ENCODE results near the gene USF3. TPM values are rescaled to one million over a fixed set of nuclear protein-coding genes. Genes with fewer than 3 reads are reported as not detected.

The USF3 gene
- polyA plus RNA-seq, 3 donors: 1.6 to 4.5 (median 3.3) TPM

DNA sequence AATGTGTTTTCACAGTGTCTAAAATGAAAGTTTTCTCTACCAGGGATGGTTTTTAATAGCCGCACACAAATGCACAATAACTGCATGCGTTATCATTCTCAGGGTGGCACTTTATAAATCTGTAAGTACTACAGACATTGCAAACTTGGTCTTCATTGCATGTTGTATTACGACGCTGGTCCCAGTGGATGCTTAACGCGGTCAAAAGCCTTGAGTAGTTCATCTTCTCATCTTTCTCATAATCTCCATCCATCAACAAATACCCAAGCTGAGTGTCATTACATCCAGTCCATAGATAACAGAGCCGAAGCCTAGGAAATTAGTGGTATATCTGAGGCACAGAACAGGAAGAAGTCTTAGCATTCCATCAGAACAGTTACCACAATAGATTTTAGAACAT, 72.6 kb downstream of the USF3 start:
- intact Hi-C loops (cut with micrococcal nuclease): no loop called here
- no peak overlapping the region for H2AFZ ChIP-seq (ENCODE audit: insufficient read depth, low read depth, low read length, poor library complexity, severe bottlenecking)
- Mint-ChIP-seq H3K4me1 (peaks cover 44% of the 10 kb centered on the region), H3K9me3 (no peaks in the 10 kb centered on the region), H3K27ac (no peak overlapping the region), H3K27me3 (ENCODE audit: low read depth in 3 of 3) (peaks cover 0 to 4% (median 0%) of the 10 kb centered on the region in 3 donors), H3K36me3 (no peaks in the 10 kb centered on the region), H3K4me3 (no peak overlapping the region)
- peaks cover 26 to 38% of the 10 kb centered on the region in 2 donors for H3K4me1 ChIP-seq (ENCODE audit: control insufficient read depth in 1 of 2, insufficient read depth in 2 of 2, low read length in 2 of 2)
- no peak overlapping the region for H3K4me2 ChIP-seq (replicated peaks; ENCODE audit: extremely low read depth, low read length, poor library complexity, severe bottlenecking)
- no peak for DNase-seq
- no peaks in the 10 kb centered on the region for H3K9me3 ChIP-seq (replicated peaks in 1 of 2; ENCODE audit: control insufficient read depth in 1 of 2, insufficient read depth in 1 of 2, low read length in 2 of 2)
- H3K9ac ChIP-seq (ENCODE audit: insufficient read depth, low read length, poor library complexity, severe bottlenecking): no peak overlapping the region
- no peak for TF ChIP-seq CTCF (IDR thresholded peaks at IDR 0.05)
- WGBS (ENCODE audit: insufficient coverage): 93% methylated on average over 3 of the region's 7 CpGs
- H3K4me3 ChIP-seq (replicated peaks in 1 of 3; ENCODE audit: low read depth in 2 of 3, low read length in 3 of 3): no peak overlapping the region
- no peaks in the 10 kb centered on the region for H3K36me3 ChIP-seq (replicated peaks in 1 of 2; ENCODE audit: control insufficient read depth in 1 of 2, insufficient read depth in 2 of 2, low read length in 2 of 2)
- H3K79me2 ChIP-seq (ENCODE audit: insufficient read depth, low read length): no peaks in the 10 kb centered on the region
- no peak overlapping the region for H3K27ac ChIP-seq (ENCODE audit: low read depth in 1 of 2, low read length in 2 of 2)
- H3K27me3 ChIP-seq (ENCODE audit: control insufficient read depth in 2 of 2, insufficient read depth in 2 of 2, low read length in 2 of 2): no peaks in the 10 kb centered on the region
- H4K20me1 ChIP-seq (ENCODE audit: insufficient read depth, low read length): no peaks in the 10 kb centered on the region

GRCh38 chr3:113623324-113623723, 73.1 kb downstream of the USF3 start:
- H3K9me3 ChIP-seq (replicated peaks in 1 of 2; ENCODE audit: control insufficient read depth in 1 of 2, insufficient read depth in 1 of 2, low read length in 2 of 2): no peaks in the 10 kb centered on the region
- H3K36me3 ChIP-seq (replicated peaks in 1 of 2; ENCODE audit: control insufficient read depth in 1 of 2, insufficient read depth in 2 of 2, low read length in 2 of 2): no peaks in the 10 kb centered on the region
- peaks cover 26 to 38% of the 10 kb centered on the region in 2 donors for H3K4me1 ChIP-seq (ENCODE audit: control insufficient read depth in 1 of 2, insufficient read depth in 2 of 2, low read length in 2 of 2)
- 94% methylated on average over 18 of the region's 19 CpGs for WGBS (ENCODE audit: insufficient coverage)
- H3K27ac Mint-ChIP-seq: no peak overlapping the region
- H3K9ac ChIP-seq (ENCODE audit: insufficient read depth, low read length, poor library complexity, severe bottlenecking): no peak overlapping the region
- H4K20me1 ChIP-seq (ENCODE audit: insufficient read depth, low read length): no peaks in the 10 kb centered on the region
- TF ChIP-seq CTCF (IDR thresholded peaks at IDR 0.05): no peak
- H3K4me2 ChIP-seq (replicated peaks; ENCODE audit: extremely low read depth, low read length, poor library complexity, severe bottlenecking): no peak overlapping the region
- H3K79me2 ChIP-seq (ENCODE audit: insufficient read depth, low read length): no peaks in the 10 kb centered on the region
- no peak overlapping the region for H2AFZ ChIP-seq (ENCODE audit: insufficient read depth, low read depth, low read length, poor library complexity, severe bottlenecking)
- H3K4me3 ChIP-seq (replicated peaks in 1 of 3; ENCODE audit: low read depth in 2 of 3, low read length in 3 of 3): no peak overlapping the region
- no peak overlapping the region for H3K4me3 Mint-ChIP-seq
- intact Hi-C loops (cut with micrococcal nuclease): no loop called here
- H3K27me3 ChIP-seq (ENCODE audit: control insufficient read depth in 2 of 2, insufficient read depth in 2 of 2, low read length in 2 of 2): no peaks in the 10 kb centered on the region
- no peaks in the 10 kb centered on the region for H3K36me3 Mint-ChIP-seq
- H3K4me1 Mint-ChIP-seq: peaks cover 43% of the 10 kb centered on the region
- H3K27me3 Mint-ChIP-seq (ENCODE audit: low read depth in 3 of 3): peaks cover 0 to 4% (median 0%) of the 10 kb centered on the region in 3 donors
- no peak for DNase-seq
- H3K27ac ChIP-seq (ENCODE audit: low read depth in 1 of 2, low read length in 2 of 2): no peak overlapping the region
- H3K9me3 Mint-ChIP-seq: no peaks in the 10 kb centered on the region
